Keratinocyte (primary cell): ENCODE data around the gene CLPX. TPM values are rescaled to one million over a fixed set of nuclear protein-coding genes. Genes with fewer than 3 reads are reported as not detected.

ENCODE experiments used
- DNase-seq: peaks from one replicate; pipeline ENCODE4 v3.0.0-alpha.2; 2011; ENCODE audit warnings: low read depth, missing footprints, low spot score
- FAIRE-seq: peaks from 2 replicates; lab custom pipeline; 2011; peaks lifted over from hg19 to GRCh38; lab: Jason Lieb, UNC
- H2AFZ ChIP-seq: 2 replicates; pipeline ENCODE4 v1.6.0; 2012; ENCODE audit warnings: low read length, control low read depth, inconsistent platforms; ENCODE audit not compliant: control insufficient read depth
- H3K27ac ChIP-seq: 2 replicates; pipeline ENCODE4 v1.5.1; 2011; ENCODE audit warnings: low read length; ENCODE audit not compliant: control insufficient read depth, insufficient read depth
- H3K27me3 ChIP-seq: 3 replicates; pipeline ENCODE4 v1.6.0; 2011; ENCODE audit warnings: low read length; ENCODE audit not compliant: control insufficient read depth, insufficient read depth; ENCODE audit errors: extremely low read depth
- H3K36me3 ChIP-seq, 2 experiments: 2 replicates in 1 of 2; 3 replicates in 1 of 2; pipeline ENCODE4 v1.5.1; 2011; ENCODE audit warnings: low read length in 2 of 2, mild to moderate bottlenecking in 1 of 2; ENCODE audit not compliant: control insufficient read depth in 2 of 2, insufficient read depth in 2 of 2; ENCODE audit errors: extremely low read depth in 1 of 2
- H3K4me1 ChIP-seq: 3 replicates; pipeline ENCODE4 v1.5.1; 2011; ENCODE audit warnings: low read length; ENCODE audit not compliant: control insufficient read depth, insufficient read depth; ENCODE audit errors: extremely low read depth
- H3K4me2 ChIP-seq: 3 replicates; pipeline ENCODE4 v1.6.0; 2011; ENCODE audit warnings: low read depth, low read length; ENCODE audit not compliant: control insufficient read depth, insufficient read depth; ENCODE audit errors: extremely low read depth
- H3K4me3 ChIP-seq, 3 experiments: fragments of 200-600 bp in 1 of 3; sonication (generic) in 1 of 3; 2 replicates in 2 of 3; 3 replicates in 1 of 3; pipeline ENCODE4 v1.5.1; 2011 to 2016; ENCODE audit warnings: low read length in 3 of 3, mild to moderate bottlenecking in 3 of 3, control low read depth in 2 of 3, inconsistent platforms in 1 of 3, low read depth in 1 of 3, mixed read lengths in 1 of 3, mixed run types in 1 of 3, moderate library complexity in 1 of 3; ENCODE audit not compliant: control insufficient read depth in 2 of 3, insufficient read depth in 2 of 3; ENCODE audit errors: extremely low read depth in 1 of 3
- H3K79me2 ChIP-seq: 2 replicates; pipeline ENCODE4 v1.6.0; 2012; ENCODE audit warnings: low read length; ENCODE audit not compliant: control insufficient read depth, insufficient read depth
- H3K9ac ChIP-seq: 3 replicates; pipeline ENCODE4 v1.6.0; 2011; ENCODE audit warnings: low read length; ENCODE audit not compliant: control insufficient read depth, insufficient read depth; ENCODE audit errors: extremely low read depth
- H3K9me1 ChIP-seq: 3 replicates; pipeline ENCODE4 v1.6.0; 2011; ENCODE audit warnings: low read length; ENCODE audit not compliant: control insufficient read depth, insufficient read depth; ENCODE audit errors: extremely low read depth
- H3K9me3 ChIP-seq: 2 replicates; pipeline ENCODE4 v1.5.1; 2012; ENCODE audit warnings: low read depth, low read length; ENCODE audit not compliant: control insufficient read depth
- H4K20me1 ChIP-seq: 3 replicates; pipeline ENCODE4 v1.6.0; 2011; ENCODE audit warnings: low read length; ENCODE audit not compliant: control insufficient read depth, insufficient read depth; ENCODE audit errors: extremely low read depth
- EZH2 ChIP-seq: IDR thresholded peaks from one replicate; pipeline ENCODE4 v1.6.1; 2012; ENCODE audit warnings: inconsistent platforms, mild to moderate bottlenecking, low read length, moderate library complexity
- dilution Hi-C: fragments of 300-500 bp; cut with MboI; formaldehyde crosslinking; loops from one replicate; pipeline ENCODE4 v1.7.0; 2020; ENCODE audit warnings: low sequenced_read_pairs; ENCODE audit not compliant: extremely low pct_ligation_motif_present
- polyA plus RNA-seq, 5 experiments: library from polyadenylated mRNA; depleted of rRNA in 3 of 5; stranded (reverse) in 3 of 5; stranded (forward) in 1 of 5; unstranded in 1 of 5; fragments of >200 nt; gene quantifications; 1 replicate in 1 of 5; 2 replicates in 3 of 5; 3 replicates in 1 of 5; pipeline versions ENCODE4 v1.2.1 to v1.2.3, GENCODE V29; 2011 to 2012; ENCODE audit warnings: missing spikeins in 2 of 5, low read depth in 1 of 5, low replicate concordance in 1 of 5
- TF ChIP-seq, protein P1 (sequence below), 3 experiments: IDR thresholded peaks in 1 of 3; conservative IDR thresholded peaks in 1 of 3; optimal IDR thresholded peaks in 1 of 3; 2 replicates in 2 of 3; 3 replicates in 1 of 3; pipeline versions ENCODE3 to v1.5.1; 2011; ENCODE audit warnings: low read length in 3 of 3, mild to moderate bottlenecking in 3 of 3, moderate library complexity in 2 of 3, control low read depth in 1 of 3, inconsistent platforms in 1 of 3; ENCODE audit not compliant: insufficient read depth in 2 of 3; ENCODE audit errors: extremely low read depth in 1 of 3

CLPX gene
- polyA plus RNA-seq, 1 donor (not counting 4 experiments of a cell fraction or from before 2014, with no cell fraction given) = 51.5 TPM

DNA sequence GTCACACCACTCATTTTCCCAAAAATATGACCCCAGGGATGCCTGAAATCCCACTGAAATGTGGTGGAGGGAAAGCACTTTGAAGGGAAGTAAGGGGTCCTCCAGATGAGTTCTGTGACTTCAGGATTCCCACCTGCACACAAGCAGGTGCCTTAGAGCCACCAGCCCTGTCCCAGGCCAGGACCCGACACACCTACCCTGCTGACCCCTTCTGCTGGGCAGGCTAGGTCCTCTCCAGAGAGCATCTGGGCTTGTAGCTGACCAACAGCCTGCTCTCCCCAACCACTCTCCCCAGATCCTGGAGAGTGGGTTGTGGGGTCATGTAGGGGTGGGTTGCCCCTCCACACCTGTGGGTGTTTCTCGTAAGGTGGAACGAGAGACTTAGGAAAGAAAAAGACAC is 41.1 kb upstream of the CLPX start:
- no peak for DNase-seq
- Histone ChIP-seq H3K9me1 (no peaks in the 10 kb centered on the region), H3K79me2 (no peaks in the 10 kb centered on the region), H2AFZ (no peak overlapping the region), H4K20me1 (no peaks in the 10 kb centered on the region), H3K4me2 (no peak overlapping the region), H3K4me3 (no peak overlapping the region), H3K4me1 (peaks cover 4% of the 10 kb centered on the region), H3K27me3 (no peaks in the 10 kb centered on the region), H3K9ac (no peak overlapping the region), H3K36me3 (no peaks in the 10 kb centered on the region), H3K27ac (no peak overlapping the region), H3K9me3 (no peaks in the 10 kb centered on the region)
- TF ChIP-seq, protein P1, sequence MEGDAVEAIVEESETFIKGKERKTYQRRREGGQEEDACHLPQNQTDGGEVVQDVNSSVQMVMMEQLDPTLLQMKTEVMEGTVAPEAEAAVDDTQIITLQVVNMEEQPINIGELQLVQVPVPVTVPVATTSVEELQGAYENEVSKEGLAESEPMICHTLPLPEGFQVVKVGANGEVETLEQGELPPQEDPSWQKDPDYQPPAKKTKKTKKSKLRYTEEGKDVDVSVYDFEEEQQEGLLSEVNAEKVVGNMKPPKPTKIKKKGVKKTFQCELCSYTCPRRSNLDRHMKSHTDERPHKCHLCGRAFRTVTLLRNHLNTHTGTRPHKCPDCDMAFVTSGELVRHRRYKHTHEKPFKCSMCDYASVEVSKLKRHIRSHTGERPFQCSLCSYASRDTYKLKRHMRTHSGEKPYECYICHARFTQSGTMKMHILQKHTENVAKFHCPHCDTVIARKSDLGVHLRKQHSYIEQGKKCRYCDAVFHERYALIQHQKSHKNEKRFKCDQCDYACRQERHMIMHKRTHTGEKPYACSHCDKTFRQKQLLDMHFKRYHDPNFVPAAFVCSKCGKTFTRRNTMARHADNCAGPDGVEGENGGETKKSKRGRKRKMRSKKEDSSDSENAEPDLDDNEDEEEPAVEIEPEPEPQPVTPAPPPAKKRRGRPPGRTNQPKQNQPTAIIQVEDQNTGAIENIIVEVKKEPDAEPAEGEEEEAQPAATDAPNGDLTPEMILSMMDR (optimal IDR thresholded peaks at IDR 0.05 in 1 of 3, IDR thresholded peaks at IDR 0.05 in 1 of 3, conservative IDR thresholded peaks at IDR 0.05 in 1 of 3; ENCODE audit: extremely low read depth in 1 of 3, insufficient read depth in 2 of 3, low read length in 3 of 3) = no peak
- no peak for TF ChIP-seq EZH2
- FAIRE-seq = no peak
- dilution Hi-C loops = no loop called here

DNA sequence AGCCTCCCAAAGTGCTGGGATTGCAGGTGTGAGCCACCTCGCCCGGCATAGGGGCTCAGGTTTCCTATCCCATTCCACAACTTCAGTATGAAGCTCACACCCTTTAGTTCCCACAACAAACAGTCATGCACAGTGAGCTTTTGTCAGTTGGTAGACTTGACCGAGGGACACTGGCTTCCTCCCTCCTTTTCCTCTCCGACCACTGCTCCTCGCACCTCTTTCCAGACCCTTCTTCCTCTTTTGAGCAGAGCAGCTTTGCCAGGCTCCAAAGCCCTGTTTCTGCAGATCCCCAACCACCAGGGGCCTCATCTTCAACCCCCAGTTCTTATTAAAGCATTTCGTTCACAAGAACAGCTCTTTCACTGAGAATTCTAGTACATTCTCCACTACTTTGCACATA is 38.9 kb upstream of the CLPX start:
- FAIRE-seq (no peak), DNase-seq (no peak)
- Histone ChIP-seq H3K27ac (no peak overlapping the region), H3K27me3 (no peaks in the 10 kb centered on the region), H3K9ac (no peak overlapping the region), H3K4me2 (no peak overlapping the region), H3K4me3 (no peak overlapping the region), H3K4me1 (peaks cover 4% of the 10 kb centered on the region), H3K9me3 (no peaks in the 10 kb centered on the region), H3K36me3 (no peaks in the 10 kb centered on the region), H4K20me1 (no peaks in the 10 kb centered on the region), H3K79me2 (no peaks in the 10 kb centered on the region), H2AFZ (no peak overlapping the region), H3K9me1 (no peaks in the 10 kb centered on the region)
- TF ChIP-seq EZH2 = no peak
- TF ChIP-seq, protein P1 (optimal IDR thresholded peaks at IDR 0.05 in 1 of 3, IDR thresholded peaks at IDR 0.05 in 1 of 3, conservative IDR thresholded peaks at IDR 0.05 in 1 of 3; ENCODE audit: extremely low read depth in 1 of 3, insufficient read depth in 2 of 3, low read length in 3 of 3) = no peak
- dilution Hi-C loops = no loop called here
